AG10803 (cell line): ENCODE data around the gene AP2A2.

ENCODE experiments used
- DNase-seq: peaks from one replicate; pipeline ENCODE4 v3.0.0; 2010; ENCODE audit warnings: low read depth
- H3K4me3 ChIP-seq: 2 replicates; pipeline ENCODE4 v1.5.1; 2011; ENCODE audit warnings: mild to moderate bottlenecking, low read length, control low read depth
- CTCF ChIP-seq: conservative IDR thresholded peaks from 2 replicates; pipeline ENCODE4 v1.5.1; 2011; ENCODE audit warnings: mild to moderate bottlenecking, low read length, control low read depth, inconsistent platforms

Gene AP2A2

GRCh38 chr11:1022908-1023810 lies 97.5 kb downstream of the AP2A2 start:
- no peak for DNase-seq
- H3K4me3 ChIP-seq, result no peak overlapping the region

GRCh38 chr11:1023811-1024596 lies 98.3 kb downstream of the AP2A2 start:
- DNase-seq, result no peak
- TF ChIP-seq CTCF, result no peak
- no peak overlapping the region for H3K4me3 ChIP-seq

More at GRCh38 chr11:1022908-1023810, 97.5 kb downstream of the AP2A2 start:
- TF ChIP-seq CTCF, result no peak

- H3K4me3 ChIP-seq, result no peak overlapping the region
- no peak for TF ChIP-seq CTCF
- no peak for DNase-seq
Measured at GRCh38 chr11:1024597-1025409, 99.1 kb downstream of the AP2A2 start.

GRCh38 chr11:1025410-1026162 lies 99.9 kb downstream of the AP2A2 start:
- no peak for TF ChIP-seq CTCF
- DNase-seq, result no peak
- H3K4me3 ChIP-seq, result no peak overlapping the region

- TF ChIP-seq CTCF, result no peak
- no peak overlapping the region for H3K4me3 ChIP-seq
- DNase-seq, result no peak
Measured at GRCh38 chr11:1026163-1026450, 100.4 kb downstream of the AP2A2 start.

- no peak overlapping the region for H3K4me3 ChIP-seq
- no peak for TF ChIP-seq CTCF
- DNase-seq, result no peak
Measured at GRCh38 chr11:1026641-1027482, 101.2 kb downstream of the AP2A2 start.
